Cardiac muscle cell (in vitro differentiated cells and primary cell): Measurements from ENCODE around the gene RASL10B. TPM values are rescaled to one million over a fixed set of nuclear protein-coding genes. Genes with fewer than 3 reads are reported as not detected.
"Not testable (repeated sequence)": the region's sequence is repeated elsewhere in the genome, so short reads cannot be mapped to it uniquely, and the experiment has no call there.

Experiments used
- DNase-seq, 2 donors: peaks; one replicate each; pipeline versions ENCODE4 v3.0.0 to v3.0.0-alpha.2; 2010 to 2017; ENCODE audit warnings: low read depth in 1 of 2, low spot score in 1 of 2
- H3K27ac ChIP-seq: fragments of 200-600 bp; sonication (generic); 2 replicates; pipeline ENCODE4 v1.5.1; 2016
- H3K27me3 ChIP-seq: fragments of 200-600 bp; sonication (generic); 2 replicates; pipeline ENCODE4 v1.6.0; 2016; ENCODE audit warnings: control low read depth
- H3K36me3 ChIP-seq: fragments of 200-600 bp; sonication (generic); 2 replicates; pipeline ENCODE4 v1.5.1; 2016; ENCODE audit warnings: control low read depth
- H3K4me1 ChIP-seq: fragments of 200-600 bp; sonication (generic); 2 replicates; pipeline ENCODE4 v1.8.1; 2017; ENCODE audit warnings: low read depth, mild to moderate bottlenecking, mixed run types
- H3K4me3 ChIP-seq: fragments of 200-600 bp; sonication (generic); 2 replicates; pipeline ENCODE4 v1.5.1; 2016; ENCODE audit warnings: mild to moderate bottlenecking
- H3K9me3 ChIP-seq: fragments of 200-600 bp; sonication (generic); 2 replicates; pipeline ENCODE4 v1.5.1; 2017; ENCODE audit warnings: low read depth, mild to moderate bottlenecking, control low read depth
- CTCF ChIP-seq: IDR thresholded peaks from 2 replicates; pipeline ENCODE4 v1.5.1; 2012; ENCODE audit warnings: low read depth, mild to moderate bottlenecking, low read length
- polyA plus RNA-seq: library from polyadenylated mRNA; unstranded; fragments of >200 nt; fragmentation: Nextera tagmentation; extraction: Ambion mirVana; gene quantifications from 2 replicates; pipeline ENCODE4 v1.2.1, GENCODE V29; 2016
- total RNA-seq: library from RNA; depleted of rRNA; stranded (reverse); fragments of >200 nt; gene quantifications from 2 replicates; pipeline ENCODE4 v1.2.3, GENCODE V29; 2016

The RASL10B gene
- total and polyA plus RNA-seq, 2 experiments from 2014 or later, result 71.6 to 116 TPM

DNA sequence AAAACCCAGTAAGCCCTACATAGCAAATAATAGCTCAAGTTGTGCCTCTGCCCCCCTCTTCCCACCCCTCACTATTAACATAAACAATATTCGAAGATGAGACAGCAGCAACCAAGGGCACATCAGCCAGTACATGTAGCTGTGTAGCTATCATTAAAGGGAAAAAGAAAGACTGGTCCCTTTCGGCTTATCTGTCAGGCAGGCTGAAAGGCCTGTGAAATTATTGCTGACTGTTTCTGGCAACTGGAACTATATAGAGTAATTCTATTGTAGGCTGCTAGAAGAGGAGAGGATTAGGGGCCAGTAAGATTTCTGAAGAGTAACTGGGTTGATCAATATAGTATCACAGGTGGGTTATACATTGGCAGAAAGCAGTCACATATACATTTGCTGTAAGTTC is 36.5 kb upstream of the RASL10B start:
- Histone ChIP-seq H3K27me3 (no peaks in the 10 kb centered on the region), H3K4me3 (no peak overlapping the region), H3K4me1 (peaks cover 30% of the 10 kb centered on the region), H3K9me3 (no peaks in the 10 kb centered on the region), H3K27ac (peak overlapping the region; percentile 82), H3K36me3 (no peaks in the 10 kb centered on the region)
- no peak for DNase-seq
- TF ChIP-seq CTCF, result no peak

- Histone ChIP-seq H3K36me3 (no peaks in the 10 kb centered on the region), H3K27me3 (no peaks in the 10 kb centered on the region), H3K4me1 (peaks cover 29% of the 10 kb centered on the region), H3K27ac (peak overlapping the region; percentile 82), H3K4me3 (no peak overlapping the region), H3K9me3 (no peaks in the 10 kb centered on the region)
- DNase-seq, result peak in 1 of 2 donors; percentile 14
- TF ChIP-seq CTCF, result no peak
These were observed 35.8 kb upstream of the RASL10B start for GRCh38 chr17:35695613-35696012.

DNA sequence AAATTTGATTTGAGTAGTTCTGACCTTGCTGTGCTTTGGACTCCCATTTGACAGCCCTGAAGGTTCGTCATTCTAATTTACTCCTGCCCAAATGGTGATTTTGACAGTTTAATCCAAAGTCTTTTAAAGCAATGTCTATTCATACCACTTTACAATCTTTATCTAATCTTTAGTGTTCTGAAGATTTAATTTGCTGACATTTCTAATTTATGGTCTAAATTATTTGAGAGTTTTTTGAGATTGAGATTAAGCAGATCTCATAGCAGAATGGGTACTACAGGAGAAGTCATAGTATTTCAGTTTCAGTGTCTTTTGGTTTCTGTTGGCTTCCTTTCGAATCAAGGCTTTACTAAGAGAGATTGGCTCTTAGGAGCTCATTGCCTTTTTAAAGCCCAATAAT is 32.6 kb upstream of the RASL10B start:
- DNase-seq, result no peak
- H3K27ac ChIP-seq, result peak overlapping the region; percentile 25
- no peak overlapping the region for H3K4me3 ChIP-seq
- TF ChIP-seq CTCF, result no peak
- H3K27me3 ChIP-seq, result no peaks in the 10 kb centered on the region
- H3K36me3 ChIP-seq, result no peaks in the 10 kb centered on the region
- H3K9me3 ChIP-seq, result no peaks in the 10 kb centered on the region
- peaks cover 30% of the 10 kb centered on the region for H3K4me1 ChIP-seq

DNA sequence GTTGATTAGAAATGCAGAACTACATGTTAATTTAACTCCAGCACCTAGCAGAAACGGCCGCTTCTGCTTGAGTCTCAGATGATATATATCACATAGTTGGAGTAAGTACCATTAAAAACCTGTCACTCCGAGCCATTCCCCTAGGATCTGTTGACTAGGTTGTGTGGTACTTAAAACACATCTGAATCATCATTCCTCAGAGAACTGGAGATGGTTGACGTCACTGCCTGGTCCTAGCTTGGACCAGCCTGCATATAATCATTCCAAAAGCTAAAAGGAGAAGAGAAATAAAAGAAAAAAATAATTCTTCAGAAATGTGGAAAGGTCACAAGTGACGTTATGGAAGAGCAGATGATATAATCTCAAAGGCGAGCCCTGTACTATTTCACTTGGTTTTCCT is 31.3 kb upstream of the RASL10B start:
- Histone ChIP-seq H3K27me3 (no peaks in the 10 kb centered on the region), H3K9me3 (no peaks in the 10 kb centered on the region), H3K4me1 (peaks cover 22% of the 10 kb centered on the region), H3K36me3 (no peaks in the 10 kb centered on the region), H3K4me3 (no peak overlapping the region), H3K27ac (peak overlapping the region; percentile 2)
- no peak for TF ChIP-seq CTCF
- no peak for DNase-seq

DNA sequence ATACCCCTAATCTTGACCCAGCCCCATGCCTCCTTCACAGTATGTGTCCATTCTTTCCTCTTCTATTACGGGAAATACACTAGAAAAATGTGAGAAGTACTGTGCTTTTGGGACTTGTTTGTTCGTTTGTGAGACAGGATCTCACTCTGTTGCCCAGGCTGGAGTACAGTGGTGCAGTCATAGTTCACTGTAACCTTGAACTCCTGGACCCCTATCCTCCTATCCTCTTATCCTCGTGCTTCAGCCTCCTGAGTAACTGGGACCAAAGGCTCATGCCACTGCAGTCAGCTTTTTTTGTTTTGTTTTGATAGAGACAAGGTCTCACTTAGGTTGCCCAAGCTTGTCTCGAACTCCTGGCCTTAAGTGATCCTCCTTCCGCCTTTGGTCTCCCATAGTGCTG is 29.9 kb upstream of the RASL10B start:
- H3K27ac ChIP-seq, result no peak overlapping the region
- H3K4me3 ChIP-seq, result no peak overlapping the region
- DNase-seq, result no peak
- H3K4me1 ChIP-seq, result peaks cover 10% of the 10 kb centered on the region
- no peaks in the 10 kb centered on the region for H3K27me3 ChIP-seq
- TF ChIP-seq CTCF, result no peak
- no peaks in the 10 kb centered on the region for H3K36me3 ChIP-seq
- no peaks in the 10 kb centered on the region for H3K9me3 ChIP-seq

- H3K36me3 ChIP-seq, H3K27ac ChIP-seq, DNase-seq, H3K4me3 ChIP-seq, H3K27me3 ChIP-seq, H3K9me3 ChIP-seq: not testable (repeated sequence)
- peaks cover 18% of the 10 kb centered on the region for H3K4me1 ChIP-seq
These were observed 28.1 kb upstream of the RASL10B start for GRCh38 chr17:35703308-35703707.
